Measurements from ENCODE around the gene PPP1R14B.

DNA sequence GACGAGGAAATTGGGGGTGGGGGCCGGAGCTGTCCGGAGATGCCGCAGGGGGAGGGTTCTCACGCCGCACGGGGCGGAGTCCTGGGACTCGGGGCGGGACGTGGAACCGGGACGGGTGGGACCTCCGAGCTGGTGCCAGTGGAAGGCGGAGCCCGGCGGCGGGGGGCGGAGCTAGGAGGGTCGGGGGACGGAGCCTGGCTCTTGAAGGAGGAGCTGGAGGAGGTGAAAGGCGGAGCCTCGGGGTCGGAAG is 5.6 kb downstream of the PPP1R14B start:
- TF ChIP-seq, protein P1, sequence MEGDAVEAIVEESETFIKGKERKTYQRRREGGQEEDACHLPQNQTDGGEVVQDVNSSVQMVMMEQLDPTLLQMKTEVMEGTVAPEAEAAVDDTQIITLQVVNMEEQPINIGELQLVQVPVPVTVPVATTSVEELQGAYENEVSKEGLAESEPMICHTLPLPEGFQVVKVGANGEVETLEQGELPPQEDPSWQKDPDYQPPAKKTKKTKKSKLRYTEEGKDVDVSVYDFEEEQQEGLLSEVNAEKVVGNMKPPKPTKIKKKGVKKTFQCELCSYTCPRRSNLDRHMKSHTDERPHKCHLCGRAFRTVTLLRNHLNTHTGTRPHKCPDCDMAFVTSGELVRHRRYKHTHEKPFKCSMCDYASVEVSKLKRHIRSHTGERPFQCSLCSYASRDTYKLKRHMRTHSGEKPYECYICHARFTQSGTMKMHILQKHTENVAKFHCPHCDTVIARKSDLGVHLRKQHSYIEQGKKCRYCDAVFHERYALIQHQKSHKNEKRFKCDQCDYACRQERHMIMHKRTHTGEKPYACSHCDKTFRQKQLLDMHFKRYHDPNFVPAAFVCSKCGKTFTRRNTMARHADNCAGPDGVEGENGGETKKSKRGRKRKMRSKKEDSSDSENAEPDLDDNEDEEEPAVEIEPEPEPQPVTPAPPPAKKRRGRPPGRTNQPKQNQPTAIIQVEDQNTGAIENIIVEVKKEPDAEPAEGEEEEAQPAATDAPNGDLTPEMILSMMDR (IDR thresholded peaks at IDR 0.05), result no peak
- TF ChIP-seq EP300 (IDR thresholded peaks at IDR 0.05), result no peak
- no peak for TF ChIP-seq POLR2A (IDR thresholded peaks at IDR 0.05)
